ENCODE results near the gene ZMYND12.
"Not testable (repeated sequence)": the region's sequence is repeated elsewhere in the genome, so short reads cannot be mapped to it uniquely, and the experiment has no call there.

The ZMYND12 gene

DNA sequence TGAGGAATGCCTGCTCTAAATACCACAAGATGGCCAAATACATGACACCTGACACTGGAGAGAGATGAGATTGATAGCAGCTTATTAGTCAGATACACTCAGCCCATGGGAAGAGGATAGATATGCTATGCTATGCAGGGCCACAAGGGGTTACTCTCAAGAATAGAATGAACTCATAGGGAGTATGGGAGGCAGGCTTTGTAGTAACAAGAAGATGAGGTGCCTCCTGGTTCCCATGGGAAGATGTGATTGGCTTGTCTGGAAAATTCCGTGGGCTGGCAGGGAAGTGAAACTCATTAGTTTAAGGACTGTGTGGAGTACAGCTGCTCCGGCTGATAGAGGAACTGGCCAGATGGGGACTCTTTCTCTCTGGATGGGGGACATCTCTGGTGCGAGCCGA lies 23.8 kb upstream of the ZMYND12 start:
- no peak overlapping the region for H2BK15ac ChIP-seq (ENCODE audit: low read length)
- H3K79me1 ChIP-seq (ENCODE audit: low read depth, low read length) = no peaks in the 10 kb centered on the region
- no peak overlapping the region for H2AFZ ChIP-seq (ENCODE audit: low read length)
- H3K14ac ChIP-seq (ENCODE audit: low read length) = no peak overlapping the region
- no peak overlapping the region for H2BK120ac ChIP-seq (ENCODE audit: low read depth, low read length)
- H3K36me3 ChIP-seq (replicated peaks in 1 of 2; ENCODE audit: control insufficient read depth in 2 of 2, insufficient read depth in 2 of 2, low read length in 2 of 2) = peaks cover 0 to 14% of the 10 kb centered on the region in 2 donors
- WGBS, 2 donors (ENCODE audit: extremely low coverage in 2 of 2, insufficient read length in 2 of 2, insufficient replicate concordance in 1 of 2) = no CpG with 5 or more reads among the region's 4 CpGs
- no peak overlapping the region for H3K18ac ChIP-seq (ENCODE audit: low read length)
- H3K9me3 ChIP-seq (replicated peaks in 1 of 2; ENCODE audit: control insufficient read depth in 2 of 2, insufficient read depth in 1 of 2, low read depth in 1 of 2, low read length in 2 of 2) = no peaks in the 10 kb centered on the region
- H4K8ac ChIP-seq (ENCODE audit: low read depth, low read length) = no peak overlapping the region
- H3K23ac ChIP-seq (ENCODE audit: low read depth, low read length, poor library complexity) = no peak overlapping the region
- H3K27me3 ChIP-seq (ENCODE audit: control insufficient read depth in 3 of 3, insufficient read depth in 3 of 3, low read depth in 1 of 3, low read length in 3 of 3) = no peaks in the 10 kb centered on the region
- H2BK5ac ChIP-seq (ENCODE audit: low read length) = no peak overlapping the region
- no peak overlapping the region for H2AK5ac ChIP-seq (ENCODE audit: low read depth, low read length)
- no peak overlapping the region for H4K91ac ChIP-seq (ENCODE audit: low read depth, low read length, poor library complexity)
- H3K9ac ChIP-seq (ENCODE audit: low read depth, low read length, poor library complexity) = no peak overlapping the region
- no peak overlapping the region for H2BK12ac ChIP-seq (ENCODE audit: low read length)
- no peak overlapping the region for H3K4me2 ChIP-seq (ENCODE audit: insufficient read depth, low read length, poor library complexity, severe bottlenecking)
- H3K4me1 ChIP-seq (ENCODE audit: control insufficient read depth in 2 of 2, insufficient read depth in 1 of 2, low read depth in 1 of 2, low read length in 2 of 2) = no peaks in the 10 kb centered on the region
- no peak overlapping the region for H3K4me3 ChIP-seq (ENCODE audit: low read length in 2 of 2)
- DNase-seq (ENCODE audit: low spot score) = no peak
- no peak overlapping the region for H3K27ac ChIP-seq (replicated peaks; ENCODE audit: low read length)
- no peak overlapping the region for H3K4ac ChIP-seq (ENCODE audit: low read length)

DNA sequence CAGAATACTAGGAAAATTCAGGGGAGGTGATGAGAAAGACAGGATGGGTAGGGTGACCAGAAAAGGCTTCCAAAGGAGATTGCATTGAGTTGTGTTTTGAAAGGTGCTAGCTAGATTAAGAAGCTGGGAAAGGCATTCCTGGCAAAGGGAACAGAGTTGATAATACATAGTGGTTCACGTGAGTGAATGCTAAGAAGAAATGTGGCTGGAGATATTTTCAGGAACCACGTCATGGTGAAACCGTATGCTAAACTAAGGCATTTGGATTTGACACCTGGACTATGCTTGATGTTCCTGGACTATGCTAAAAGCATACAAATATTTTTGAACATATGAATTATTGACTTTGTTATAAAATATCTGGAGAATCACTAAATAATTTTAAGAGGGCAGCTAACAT lies 22.0 kb upstream of the ZMYND12 start:
- H4K8ac ChIP-seq (ENCODE audit: low read depth, low read length) = no peak overlapping the region
- no peak overlapping the region for H3K14ac ChIP-seq (ENCODE audit: low read length)
- H3K79me1 ChIP-seq (ENCODE audit: low read depth, low read length) = no peaks in the 10 kb centered on the region
- no peak overlapping the region for H2BK5ac ChIP-seq (ENCODE audit: low read length)
- H3K27me3 ChIP-seq (ENCODE audit: control insufficient read depth in 3 of 3, insufficient read depth in 3 of 3, low read depth in 1 of 3, low read length in 3 of 3) = no peaks in the 10 kb centered on the region
- peaks cover 0 to 6% of the 10 kb centered on the region in 2 donors for H3K36me3 ChIP-seq (replicated peaks in 1 of 2; ENCODE audit: control insufficient read depth in 2 of 2, insufficient read depth in 2 of 2, low read length in 2 of 2)
- H4K91ac ChIP-seq (ENCODE audit: low read depth, low read length, poor library complexity) = no peak overlapping the region
- H2AFZ ChIP-seq (ENCODE audit: low read length) = no peak overlapping the region
- no peak for DNase-seq (ENCODE audit: low spot score)
- no peak overlapping the region for H3K18ac ChIP-seq (ENCODE audit: low read length)
- no peaks in the 10 kb centered on the region for H3K9me3 ChIP-seq (replicated peaks in 1 of 2; ENCODE audit: control insufficient read depth in 2 of 2, insufficient read depth in 1 of 2, low read depth in 1 of 2, low read length in 2 of 2)
- no peak overlapping the region for H2BK120ac ChIP-seq (ENCODE audit: low read depth, low read length)
- H3K4me3 ChIP-seq (ENCODE audit: low read length in 2 of 2) = no peak overlapping the region
- no peak overlapping the region for H2AK5ac ChIP-seq (ENCODE audit: low read depth, low read length)
- no peak overlapping the region for H3K4ac ChIP-seq (ENCODE audit: low read length)
- no peak overlapping the region for H3K27ac ChIP-seq (replicated peaks; ENCODE audit: low read length)
- no peak overlapping the region for H2BK15ac ChIP-seq (ENCODE audit: low read length)
- H3K4me1 ChIP-seq (ENCODE audit: control insufficient read depth in 2 of 2, insufficient read depth in 1 of 2, low read depth in 1 of 2, low read length in 2 of 2) = no peaks in the 10 kb centered on the region
- no peak overlapping the region for H3K4me2 ChIP-seq (ENCODE audit: insufficient read depth, low read length, poor library complexity, severe bottlenecking)
- no peak overlapping the region for H3K9ac ChIP-seq (ENCODE audit: low read depth, low read length, poor library complexity)
- no CpG with 5 or more reads among the region's 3 CpGs for WGBS, 2 donors (ENCODE audit: extremely low coverage in 2 of 2, insufficient read length in 2 of 2, insufficient replicate concordance in 1 of 2)
- no peak overlapping the region for H2BK12ac ChIP-seq (ENCODE audit: low read length)
- no peak overlapping the region for H3K23ac ChIP-seq (ENCODE audit: low read depth, low read length, poor library complexity)

DNA sequence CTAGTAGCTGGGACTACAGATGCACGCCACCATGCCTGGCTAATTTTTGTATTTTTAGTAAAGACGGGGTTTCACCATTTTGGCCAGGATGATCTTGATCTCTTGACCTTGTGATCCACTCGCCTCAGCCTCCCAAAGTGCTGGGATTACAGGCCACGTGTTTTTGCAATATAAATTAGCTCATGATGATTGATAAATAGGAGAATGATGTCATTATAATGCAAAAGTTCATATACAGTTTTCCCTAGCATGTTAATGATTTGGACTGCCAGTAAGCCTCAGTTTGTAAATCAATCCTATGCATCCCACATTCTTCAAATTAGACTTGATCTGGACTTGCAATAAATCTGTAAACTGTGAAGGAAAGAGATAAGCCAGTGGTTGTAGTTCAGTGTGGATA lies 21.5 kb upstream of the ZMYND12 start:
- H3K4me1 ChIP-seq (ENCODE audit: control insufficient read depth in 2 of 2, insufficient read depth in 1 of 2, low read depth in 1 of 2, low read length in 2 of 2); H3K27ac ChIP-seq (replicated peaks; ENCODE audit: low read length); H2AK5ac ChIP-seq (ENCODE audit: low read depth, low read length); H3K9me3 ChIP-seq (replicated peaks in 1 of 2; ENCODE audit: control insufficient read depth in 2 of 2, insufficient read depth in 1 of 2, low read depth in 1 of 2, low read length in 2 of 2); H4K91ac ChIP-seq (ENCODE audit: low read depth, low read length, poor library complexity); H3K79me1 ChIP-seq (ENCODE audit: low read depth, low read length); H4K8ac ChIP-seq (ENCODE audit: low read depth, low read length); H3K4me3 ChIP-seq (ENCODE audit: low read length in 2 of 2); H3K4me2 ChIP-seq (ENCODE audit: insufficient read depth, low read length, poor library complexity, severe bottlenecking); H3K4ac ChIP-seq (ENCODE audit: low read length); H2BK15ac ChIP-seq (ENCODE audit: low read length); H2BK120ac ChIP-seq (ENCODE audit: low read depth, low read length); H3K14ac ChIP-seq (ENCODE audit: low read length); H2AFZ ChIP-seq (ENCODE audit: low read length); H3K23ac ChIP-seq (ENCODE audit: low read depth, low read length, poor library complexity); H3K27me3 ChIP-seq (ENCODE audit: control insufficient read depth in 3 of 3, insufficient read depth in 3 of 3, low read depth in 1 of 3, low read length in 3 of 3); H2BK5ac ChIP-seq (ENCODE audit: low read length); H3K36me3 ChIP-seq (replicated peaks in 1 of 2; ENCODE audit: control insufficient read depth in 2 of 2, insufficient read depth in 2 of 2, low read length in 2 of 2); H3K18ac ChIP-seq (ENCODE audit: low read length); H2BK12ac ChIP-seq (ENCODE audit: low read length); DNase-seq (ENCODE audit: low spot score); H3K9ac ChIP-seq (ENCODE audit: low read depth, low read length, poor library complexity): not testable (repeated sequence)
- WGBS, 2 donors (ENCODE audit: extremely low coverage in 2 of 2, insufficient read length in 2 of 2, insufficient replicate concordance in 1 of 2) = no CpG with 5 or more reads among the region's 4 CpGs

DNA sequence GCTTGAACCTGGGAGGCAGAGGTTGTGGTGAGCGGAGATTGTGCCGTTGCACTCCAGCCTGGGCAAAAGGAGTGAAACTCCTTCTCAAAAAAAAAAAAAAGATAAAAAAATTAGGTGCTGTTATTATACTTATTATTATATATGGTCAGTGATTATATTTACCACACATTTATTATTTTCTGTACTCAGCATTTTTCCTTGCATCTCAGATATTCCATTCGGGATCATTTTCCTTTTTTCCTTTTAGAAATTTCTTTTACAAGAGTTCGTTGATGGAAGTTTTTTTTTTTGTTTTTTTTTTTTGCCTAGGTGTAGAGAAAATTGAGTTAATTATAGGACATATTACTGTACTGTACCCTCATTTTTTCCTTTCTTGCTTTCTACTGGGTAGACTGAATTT lies 20.8 kb upstream of the ZMYND12 start:
- Histone ChIP-seq H3K14ac (ENCODE audit: low read length) (no peak overlapping the region), H3K23ac (ENCODE audit: low read depth, low read length, poor library complexity) (no peak overlapping the region), H3K9ac (ENCODE audit: low read depth, low read length, poor library complexity) (no peak overlapping the region), H2AFZ (ENCODE audit: low read length) (no peak overlapping the region), H2BK12ac (ENCODE audit: low read length) (no peak overlapping the region), H4K91ac (ENCODE audit: low read depth, low read length, poor library complexity) (no peak overlapping the region), H3K18ac (ENCODE audit: low read length) (no peak overlapping the region), H2BK15ac (ENCODE audit: low read length) (no peak overlapping the region), H3K4me3 (ENCODE audit: low read length in 2 of 2) (no peak overlapping the region), H3K9me3 (replicated peaks in 1 of 2; ENCODE audit: control insufficient read depth in 2 of 2, insufficient read depth in 1 of 2, low read depth in 1 of 2, low read length in 2 of 2) (no peaks in the 10 kb centered on the region), H2AK5ac (ENCODE audit: low read depth, low read length) (no peak overlapping the region), H4K8ac (ENCODE audit: low read depth, low read length) (no peak overlapping the region), H3K79me1 (ENCODE audit: low read depth, low read length) (no peaks in the 10 kb centered on the region), H3K36me3 (replicated peaks in 1 of 2; ENCODE audit: control insufficient read depth in 2 of 2, insufficient read depth in 2 of 2, low read length in 2 of 2) (no peaks in the 10 kb centered on the region), H3K4me1 (ENCODE audit: control insufficient read depth in 2 of 2, insufficient read depth in 1 of 2, low read depth in 1 of 2, low read length in 2 of 2) (no peaks in the 10 kb centered on the region), H3K27me3 (ENCODE audit: control insufficient read depth in 3 of 3, insufficient read depth in 3 of 3, low read depth in 1 of 3, low read length in 3 of 3) (no peaks in the 10 kb centered on the region), H3K4ac (ENCODE audit: low read length) (no peak overlapping the region), H3K4me2 (ENCODE audit: insufficient read depth, low read length, poor library complexity, severe bottlenecking) (no peak overlapping the region), H3K27ac (replicated peaks; ENCODE audit: low read length) (no peak overlapping the region), H2BK120ac (ENCODE audit: low read depth, low read length) (no peak overlapping the region), H2BK5ac (ENCODE audit: low read length) (no peak overlapping the region)
- no peak for DNase-seq (ENCODE audit: low spot score)
- no CpG with 5 or more reads among the region's 4 CpGs for WGBS, 2 donors (ENCODE audit: extremely low coverage in 2 of 2, insufficient read length in 2 of 2, insufficient replicate concordance in 1 of 2)

Measured in neuronal stem cell (in vitro differentiated cells).